DND-41 (cell line): ENCODE results near the gene SLC25A25.
"Not testable (repeated sequence)": the region's sequence is repeated elsewhere in the genome, so short reads cannot be mapped to it uniquely, and the experiment has no call there.

Experiments used
- ATAC-seq: fragments of 200-7000 bp; cut with Tn5 transposase; 3 replicates; pipeline ENCODE4 v1.9.1; 2021; ENCODE audit warnings: low read depth; ENCODE audit not compliant: insufficient read depth
- DNase-seq: peaks from one replicate; pipeline ENCODE4 v3.0.0-alpha.2; 2020
- H2AFZ ChIP-seq: 2 replicates; pipeline ENCODE4 v1.6.0; 2012; ENCODE audit warnings: low read depth, low read length
- H3K27ac ChIP-seq: 2 replicates; pipeline ENCODE4 v1.5.1; 2012; ENCODE audit warnings: low read length, inconsistent platforms
- H3K27me3 ChIP-seq: fragments of 200-600 bp; sonication (generic); 2 replicates; pipeline ENCODE4 v1.6.0; 2012; ENCODE audit warnings: low read length, mild to moderate bottlenecking, inconsistent platforms; ENCODE audit not compliant: insufficient read depth, poor library complexity
- H3K36me3 ChIP-seq: 2 replicates; pipeline ENCODE4 v1.5.1; 2012; ENCODE audit warnings: low read length, inconsistent platforms; ENCODE audit not compliant: insufficient read depth
- H3K4me1 ChIP-seq: 2 replicates; pipeline ENCODE4 v1.5.1; 2012; ENCODE audit warnings: mild to moderate bottlenecking, low read length; ENCODE audit not compliant: insufficient read depth
- H3K4me2 ChIP-seq: 2 replicates; pipeline ENCODE4 v1.6.0; 2012; ENCODE audit warnings: mild to moderate bottlenecking, moderate library complexity, low read length, inconsistent platforms; ENCODE audit not compliant: insufficient read depth
- H3K4me3 ChIP-seq, 2 experiments: fragments of 200-600 bp in 1 of 2; shearing (Covaris generic) in 1 of 2; 2 replicates each; pipeline ENCODE4 v1.5.1; 2012 to 2016; ENCODE audit warnings: inconsistent platforms in 2 of 2, low read length in 2 of 2, mild to moderate bottlenecking in 2 of 2, low read depth in 1 of 2, moderate library complexity in 1 of 2
- H3K79me2 ChIP-seq: 2 replicates; pipeline ENCODE4 v1.6.0; 2012; ENCODE audit warnings: low read length, inconsistent platforms; ENCODE audit not compliant: insufficient read depth
- H3K9ac ChIP-seq: 2 replicates; pipeline ENCODE4 v1.6.0; 2012; ENCODE audit warnings: low read depth, mild to moderate bottlenecking, inconsistent platforms, low read length, moderate library complexity
- H3K9me3 ChIP-seq: 2 replicates; pipeline ENCODE4 v1.5.1; 2012; ENCODE audit warnings: low read length, moderate library complexity, mild to moderate bottlenecking, inconsistent platforms; ENCODE audit not compliant: insufficient read depth, severe bottlenecking
- H4K20me1 ChIP-seq: 2 replicates; pipeline ENCODE4 v1.6.0; 2012; ENCODE audit warnings: low read length; ENCODE audit not compliant: insufficient read depth
- EZH2 ChIP-seq: IDR thresholded peaks from 3 replicates; pipeline ENCODE4 v1.6.1; 2012; ENCODE audit warnings: borderline replicate concordance, low read depth, mild to moderate bottlenecking, moderate library complexity, low read length, inconsistent platforms; ENCODE audit not compliant: severe bottlenecking
- TF ChIP-seq, protein P1 (sequence below): IDR thresholded peaks from 2 replicates; pipeline ENCODE4 v1.5.1; 2012; ENCODE audit warnings: borderline replicate concordance, low read length, moderate library complexity, mild to moderate bottlenecking; ENCODE audit not compliant: poor library complexity, severe bottlenecking; ENCODE audit errors: extremely low read depth

SLC25A25 gene

DNA sequence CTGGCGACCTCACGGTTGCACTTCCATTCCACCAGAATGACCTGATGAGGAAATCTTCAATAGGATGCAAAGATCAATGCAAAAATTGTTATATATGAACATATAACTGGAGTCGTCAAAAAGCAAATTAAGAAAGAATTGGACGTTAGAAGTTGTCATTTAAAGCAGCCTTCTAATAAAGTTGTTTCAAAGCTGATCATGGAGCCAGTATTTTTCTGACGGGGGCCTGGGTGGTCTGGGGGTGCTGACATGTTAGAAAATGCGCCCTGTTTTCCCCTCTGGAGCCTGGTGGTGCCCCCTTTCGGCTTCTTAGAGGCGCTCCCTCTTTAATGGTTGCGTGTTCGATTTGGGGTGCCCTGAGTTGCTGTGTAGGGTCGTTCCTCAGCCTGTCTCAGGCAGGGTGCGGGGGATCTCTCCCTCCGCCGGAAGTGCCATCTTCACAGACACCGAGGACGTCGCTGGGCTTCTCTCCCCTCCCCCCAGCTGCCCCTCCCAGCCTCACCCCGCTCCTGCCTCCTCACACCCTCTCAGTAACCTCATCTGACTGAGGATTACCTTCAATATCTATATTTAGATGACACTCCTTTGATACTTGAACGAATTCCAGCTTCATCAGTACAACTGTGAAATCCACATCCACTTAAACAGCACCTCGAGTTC, 41.1 kb downstream of the SLC25A25 start:
- Histone ChIP-seq H3K36me3 (peaks cover 43% of the 10 kb centered on the region), H3K4me2 (no peak overlapping the region), H3K9me3 (no peaks in the 10 kb centered on the region), H3K79me2 (no peaks in the 10 kb centered on the region), H4K20me1 (peaks cover 4% of the 10 kb centered on the region; the same call in 1 of the 2 replicates), H3K4me1 (peaks cover 5% of the 10 kb centered on the region), H3K27ac (no peak overlapping the region), H3K27me3 (no peaks in the 10 kb centered on the region), H3K9ac (no peak overlapping the region), H2AFZ (no peak overlapping the region), H3K4me3 (no peak overlapping the region)
- TF ChIP-seq EZH2: no peak
- TF ChIP-seq, protein P1, sequence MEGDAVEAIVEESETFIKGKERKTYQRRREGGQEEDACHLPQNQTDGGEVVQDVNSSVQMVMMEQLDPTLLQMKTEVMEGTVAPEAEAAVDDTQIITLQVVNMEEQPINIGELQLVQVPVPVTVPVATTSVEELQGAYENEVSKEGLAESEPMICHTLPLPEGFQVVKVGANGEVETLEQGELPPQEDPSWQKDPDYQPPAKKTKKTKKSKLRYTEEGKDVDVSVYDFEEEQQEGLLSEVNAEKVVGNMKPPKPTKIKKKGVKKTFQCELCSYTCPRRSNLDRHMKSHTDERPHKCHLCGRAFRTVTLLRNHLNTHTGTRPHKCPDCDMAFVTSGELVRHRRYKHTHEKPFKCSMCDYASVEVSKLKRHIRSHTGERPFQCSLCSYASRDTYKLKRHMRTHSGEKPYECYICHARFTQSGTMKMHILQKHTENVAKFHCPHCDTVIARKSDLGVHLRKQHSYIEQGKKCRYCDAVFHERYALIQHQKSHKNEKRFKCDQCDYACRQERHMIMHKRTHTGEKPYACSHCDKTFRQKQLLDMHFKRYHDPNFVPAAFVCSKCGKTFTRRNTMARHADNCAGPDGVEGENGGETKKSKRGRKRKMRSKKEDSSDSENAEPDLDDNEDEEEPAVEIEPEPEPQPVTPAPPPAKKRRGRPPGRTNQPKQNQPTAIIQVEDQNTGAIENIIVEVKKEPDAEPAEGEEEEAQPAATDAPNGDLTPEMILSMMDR: no peak
- DNase-seq: no peak
- ATAC-seq: no peak

DNA sequence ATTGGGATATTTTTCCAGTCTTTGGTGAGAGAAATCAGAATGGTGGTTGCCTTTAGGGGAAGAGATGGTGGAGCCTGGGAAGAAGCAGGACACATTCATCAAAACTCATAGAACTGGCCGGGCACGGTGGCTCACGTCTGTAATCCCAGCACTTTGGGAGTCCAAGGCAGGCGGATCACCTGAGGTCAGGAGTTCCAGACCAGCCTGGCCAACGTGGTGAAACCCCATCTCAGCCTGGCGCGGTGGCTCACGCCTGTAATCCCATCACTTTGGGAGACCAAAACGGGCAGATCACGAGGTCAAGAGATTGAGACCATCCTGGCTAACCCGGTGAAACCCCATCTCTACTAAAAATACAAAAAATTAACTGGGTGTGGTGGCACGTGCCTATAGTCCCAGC, 43.7 kb downstream of the SLC25A25 start:
- ATAC-seq, H3K9ac ChIP-seq, H3K27me3 ChIP-seq, H3K27ac ChIP-seq, H4K20me1 ChIP-seq, H2AFZ ChIP-seq, H3K79me2 ChIP-seq, H3K4me3 ChIP-seq, H3K9me3 ChIP-seq, H3K4me2 ChIP-seq, DNase-seq, H3K4me1 ChIP-seq: not testable (repeated sequence)
- peaks cover 37% of the 10 kb centered on the region for H3K36me3 ChIP-seq

DNA sequence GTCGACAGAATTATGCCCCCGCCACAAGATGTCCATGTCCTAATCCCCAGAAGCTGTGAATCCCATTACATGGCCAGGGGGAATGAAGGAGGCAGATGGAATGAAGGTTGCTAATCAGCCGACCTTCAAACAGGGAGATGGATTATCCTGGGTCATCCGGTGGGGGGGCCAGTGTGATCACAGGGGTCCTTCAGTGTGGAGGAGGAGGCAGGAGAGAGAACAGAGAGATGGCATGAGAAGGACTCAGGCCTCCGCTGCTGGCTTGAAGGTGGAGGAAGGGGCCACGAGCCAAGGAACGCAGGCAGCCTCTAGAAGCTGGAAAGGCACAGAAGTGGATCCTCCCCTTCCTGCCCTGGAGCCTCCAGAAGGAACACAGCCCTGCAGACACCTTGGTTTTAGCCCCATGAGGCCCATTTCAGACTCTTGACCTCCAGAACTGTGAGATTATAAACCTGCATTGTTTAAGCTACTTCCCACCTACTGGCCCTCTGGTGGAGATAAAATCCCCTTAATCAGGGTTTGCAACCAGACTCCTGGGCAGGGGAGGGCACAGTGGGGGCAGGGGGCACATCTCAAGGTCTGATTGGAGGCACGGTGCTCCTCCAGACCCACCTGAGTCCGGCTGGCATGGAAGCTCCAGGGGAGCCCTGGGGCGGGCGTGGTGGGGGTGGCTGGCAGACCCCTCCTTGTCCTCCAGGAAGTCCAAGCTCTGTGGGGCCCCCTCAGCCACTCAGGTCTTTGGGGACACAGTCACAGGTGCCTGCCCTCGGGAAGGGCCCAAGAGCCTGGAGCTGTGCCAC, 45.7 kb downstream of the SLC25A25 start:
- H4K20me1 ChIP-seq: 0 out of 2 replicates have a peak, but pooled peaks cover 4% of the 10 kb centered on the region
- TF ChIP-seq EZH2: no peak
- TF ChIP-seq, protein P1: no peak
- H3K36me3 ChIP-seq: peaks cover 18% of the 10 kb centered on the region
- no peak overlapping the region for H2AFZ ChIP-seq
- H3K27ac ChIP-seq: no peak overlapping the region
- no peak overlapping the region for H3K9ac ChIP-seq
- no peak overlapping the region for H3K4me2 ChIP-seq
- DNase-seq: no peak
- H3K4me1 ChIP-seq: peaks cover 2% of the 10 kb centered on the region; the same call in 1 of the 2 replicates
- no peaks in the 10 kb centered on the region for H3K9me3 ChIP-seq
- H3K79me2 ChIP-seq: no peaks in the 10 kb centered on the region
- no peak for ATAC-seq
- H3K27me3 ChIP-seq: no peaks in the 10 kb centered on the region
- no peak overlapping the region for H3K4me3 ChIP-seq

DNA sequence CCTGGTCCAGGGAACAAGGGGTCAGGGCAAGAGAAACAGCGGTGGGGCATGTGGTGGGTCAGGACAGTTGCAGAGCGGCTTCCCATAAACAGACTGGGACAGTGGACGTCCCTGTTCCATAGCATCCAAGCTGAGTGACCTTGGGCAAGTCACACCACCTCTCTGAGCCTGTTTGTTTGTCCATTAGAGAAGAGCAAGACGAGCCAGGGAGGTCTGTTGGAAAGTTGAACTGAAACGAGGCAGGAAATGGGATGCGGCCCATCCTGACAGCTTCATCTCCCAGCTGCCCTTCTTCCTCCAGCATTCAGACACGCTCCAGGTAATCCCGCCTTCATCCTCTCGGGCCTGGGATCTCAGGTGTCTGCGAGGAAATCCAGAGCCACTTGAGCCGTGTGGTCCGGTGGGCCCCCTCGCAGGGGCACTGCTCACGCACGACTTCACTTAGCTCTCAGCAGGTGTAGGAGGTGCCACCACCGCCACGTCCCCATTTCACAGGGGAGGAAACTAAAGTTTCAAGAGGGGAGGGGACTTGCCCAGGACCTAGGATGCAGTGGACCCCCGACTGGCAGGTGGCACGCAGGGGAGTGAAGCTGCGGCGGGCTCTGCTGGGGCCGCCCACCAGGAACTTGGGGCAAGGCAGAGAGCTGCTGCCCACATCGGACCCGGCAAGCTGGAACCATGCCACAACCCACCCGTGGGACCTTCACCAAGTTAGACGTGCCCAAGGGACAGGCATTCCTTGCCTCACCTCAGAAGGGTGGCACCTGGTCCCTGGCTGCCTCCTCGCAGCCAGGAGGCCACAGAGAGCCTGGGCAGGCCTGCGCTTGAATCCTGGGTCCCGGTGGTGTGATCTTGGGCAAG, 46.5 kb downstream of the SLC25A25 start:
- no peaks in the 10 kb centered on the region for H3K79me2 ChIP-seq
- no peak overlapping the region for H3K4me2 ChIP-seq
- no peaks in the 10 kb centered on the region for H3K27me3 ChIP-seq
- H3K36me3 ChIP-seq: peaks cover 16% of the 10 kb centered on the region
- no peak overlapping the region for H3K27ac ChIP-seq
- peaks cover 2% of the 10 kb centered on the region; the same call in 1 of the 2 replicates for H3K4me1 ChIP-seq
- no peaks in the 10 kb centered on the region for H3K9me3 ChIP-seq
- H4K20me1 ChIP-seq: 0 out of 2 replicates have a peak, but pooled peaks cover 4% of the 10 kb centered on the region
- DNase-seq (no peak), ATAC-seq (no peak)
- no peak overlapping the region for H3K4me3 ChIP-seq
- no peak overlapping the region for H2AFZ ChIP-seq
- TF ChIP-seq EZH2: no peak
- TF ChIP-seq, protein P1: no peak
- H3K9ac ChIP-seq: no peak overlapping the region
